H1 (cell line): Measurements from ENCODE around the gene CDK2. TPM values are rescaled to one million over a fixed set of nuclear protein-coding genes. Genes with fewer than 3 reads are reported as not detected.

Experiments
- CTCF ChIA-PET: fragments of 300-600 bp; sonication (Branson Sonifier 250); formaldehyde crosslinking; loops from one replicate; lab custom pipeline; 2021; ENCODE audit not compliant: partially characterized antibody; lab: Charles Lee
- POLR2A ChIA-PET: fragments of 300-600 bp; sonication (Branson Sonifier 250); formaldehyde crosslinking; loops from one replicate; lab custom pipeline; 2021; ENCODE audit warnings: inconsistent platforms; ENCODE audit not compliant: partially characterized antibody; lab: Charles Lee
- DNase-seq, 2 experiments: peaks; one replicate each; pipeline versions ENCODE4 v3.0.0 to v3.0.0-alpha.2; 2010 to 2022; ENCODE audit warnings: low spot score in 2 of 2, low read depth in 1 of 2, mixed read lengths in 1 of 2
- FAIRE-seq: peaks from 2 replicates; lab custom pipeline; 2011; peaks lifted over from hg19 to GRCh38; lab: Jason Lieb, UNC
- H2AFZ ChIP-seq: 2 replicates; pipeline ENCODE4 v1.8.1; 2012; ENCODE audit warnings: low read length, inconsistent platforms
- H2AK5ac ChIP-seq: 2 replicates; pipeline ENCODE4 v1.6.1; 2013; ENCODE audit warnings: low read depth, low read length
- H2BK120ac ChIP-seq: replicated peaks from 2 replicates; pipeline ENCODE3; 2013; ENCODE audit warnings: low read depth, low read length, inconsistent platforms
- H2BK12ac ChIP-seq: 2 replicates; pipeline ENCODE4 v1.6.1; 2013; ENCODE audit warnings: low read depth, low read length
- H2BK15ac ChIP-seq: 2 replicates; pipeline ENCODE4 v1.6.1; 2013; ENCODE audit warnings: low read length
- H2BK20ac ChIP-seq: 2 replicates; pipeline ENCODE4 v1.6.1; 2013; ENCODE audit warnings: low read length
- H2BK5ac ChIP-seq: 2 replicates; pipeline ENCODE4 v1.6.1; 2013; ENCODE audit warnings: low read depth, low read length
- H3K14ac ChIP-seq: 2 replicates; pipeline ENCODE4 v1.6.1; 2013; ENCODE audit warnings: inconsistent platforms; ENCODE audit not compliant: insufficient read length
- H3K18ac ChIP-seq: 2 replicates; pipeline ENCODE4 v1.6.1; 2013; ENCODE audit warnings: low read length; ENCODE audit errors: extremely low read depth
- H3K23ac ChIP-seq: 2 replicates; pipeline ENCODE4 v1.6.1; 2013; ENCODE audit warnings: inconsistent platforms; ENCODE audit not compliant: insufficient read length
- H3K23me2 ChIP-seq: 2 replicates; pipeline ENCODE4 v1.6.1; 2013; ENCODE audit warnings: low read depth, low read length
- H3K27ac ChIP-seq: 2 replicates; pipeline ENCODE4 v1.6.1; 2011; ENCODE audit warnings: low read depth, low read length, inconsistent platforms
- H3K27me3 ChIP-seq, 4 experiments: replicated peaks in 1 of 4; 1 replicate in 1 of 4; 2 replicates in 3 of 4; pipeline versions ENCODE4 v1.6.1 to v1.8.1; 2011 to 2013; ENCODE audit warnings: low read length in 3 of 4, mild to moderate bottlenecking in 3 of 4, inconsistent platforms in 2 of 4, mixed read lengths in 2 of 4, moderate library complexity in 1 of 4; ENCODE audit not compliant: control insufficient read depth in 3 of 4, insufficient read depth in 3 of 4; ENCODE audit errors: extremely low read depth in 1 of 4
- H3K36me3 ChIP-seq, 4 experiments: 2 replicates each; pipeline versions ENCODE4 v1.6.1 to v1.8.1; 2011 to 2013; ENCODE audit warnings: mild to moderate bottlenecking in 4 of 4, low read length in 3 of 4, moderate library complexity in 2 of 4, control low read depth in 1 of 4, inconsistent platforms in 1 of 4; ENCODE audit not compliant: insufficient read depth in 4 of 4, control insufficient read depth in 2 of 4
- H3K4ac ChIP-seq: replicated peaks from 2 replicates; pipeline ENCODE3; 2013; ENCODE audit warnings: low read length, low read depth, mixed read lengths, inconsistent platforms; ENCODE audit not compliant: insufficient read length
- H3K4me1 ChIP-seq, 4 experiments: replicated peaks in 1 of 4; 1 replicate in 1 of 4; 2 replicates in 3 of 4; pipeline versions ENCODE4 v1.6.1 to v1.8.1; 2011 to 2013; ENCODE audit warnings: low read length in 3 of 4, inconsistent platforms in 2 of 4, mixed read lengths in 1 of 4; ENCODE audit not compliant: insufficient read depth in 4 of 4, control insufficient read depth in 3 of 4
- H3K4me2 ChIP-seq, 2 experiments: 2 replicates each; pipeline versions ENCODE4 v1.6.1 to v1.8.1; 2011 to 2013; ENCODE audit warnings: low read depth in 2 of 2, low read length in 2 of 2, control low read depth in 1 of 2, inconsistent platforms in 1 of 2, mild to moderate bottlenecking in 1 of 2; ENCODE audit not compliant: insufficient read depth in 1 of 2
- H3K4me3 ChIP-seq, 4 experiments: fragments of 200-600, 300-600 bp in 1 of 4; sonication (generic), shearing (Covaris generic), sonication (Bioruptor Twin) in 1 of 4; 2 replicates each; pipeline versions ENCODE4 v1.5.1 to v1.8.1; 2011 to 2016; ENCODE audit warnings: low read length in 4 of 4, low read depth in 3 of 4, control low read depth in 2 of 4, inconsistent platforms in 2 of 4, mild to moderate bottlenecking in 2 of 4, mixed read lengths in 1 of 4, moderate library complexity in 1 of 4; ENCODE audit not compliant: insufficient read depth in 2 of 4; ENCODE audit errors: extremely low read depth in 1 of 4
- H3K56ac ChIP-seq: replicated peaks from 2 replicates; pipeline ENCODE3; 2013; ENCODE audit warnings: low read depth, mild to moderate bottlenecking, mixed read lengths, low read length, inconsistent platforms; ENCODE audit not compliant: insufficient read length
- H3K79me1 ChIP-seq: 2 replicates; pipeline ENCODE4 v1.6.1; 2013; ENCODE audit warnings: low read depth, low read length, control low read depth
- H3K79me2 ChIP-seq, 2 experiments: 2 replicates each; pipeline versions ENCODE4 v1.6.1 to v1.8.1; 2012 to 2013; ENCODE audit warnings: low read length in 2 of 2, mild to moderate bottlenecking in 2 of 2, inconsistent platforms in 1 of 2; ENCODE audit not compliant: insufficient read depth in 2 of 2, control insufficient read depth in 1 of 2
- H3K9ac ChIP-seq, 4 experiments: replicated peaks in 1 of 4; 1 replicate in 1 of 4; 2 replicates in 3 of 4; pipeline versions ENCODE4 v1.6.1 to v1.8.1; 2011 to 2013; ENCODE audit warnings: low read depth in 3 of 4, low read length in 3 of 4, control low read depth in 2 of 4, mild to moderate bottlenecking in 2 of 4, moderate library complexity in 2 of 4, inconsistent platforms in 1 of 4; ENCODE audit errors: extremely low read depth in 1 of 4
- H3K9me3 ChIP-seq, 2 experiments: 2 replicates each; pipeline versions ENCODE4 v1.6.1 to v1.8.1; 2012 to 2013; ENCODE audit warnings: mild to moderate bottlenecking in 2 of 2, moderate library complexity in 2 of 2, control low read depth in 1 of 2, inconsistent platforms in 1 of 2, low read depth in 1 of 2, low read length in 1 of 2, mixed read lengths in 1 of 2; ENCODE audit not compliant: insufficient read depth in 2 of 2
- H4K20me1 ChIP-seq, 2 experiments: replicated peaks in 1 of 2; 2 replicates each; pipeline versions ENCODE3 to v1.8.1; 2011 to 2013; ENCODE audit warnings: inconsistent platforms in 2 of 2, low read length in 2 of 2, mild to moderate bottlenecking in 1 of 2; ENCODE audit not compliant: insufficient read depth in 2 of 2, control insufficient read depth in 1 of 2
- H4K5ac ChIP-seq: 2 replicates; pipeline ENCODE4 v1.6.1; 2013; ENCODE audit warnings: low read length, low read depth, mixed read lengths, inconsistent platforms; ENCODE audit not compliant: insufficient read length
- H4K8ac ChIP-seq: 2 replicates; pipeline ENCODE4 v1.8.0; 2013; ENCODE audit warnings: mild to moderate bottlenecking, moderate library complexity, low read length, inconsistent platforms; ENCODE audit not compliant: insufficient read depth; ENCODE audit errors: extremely low read depth
- H4K91ac ChIP-seq: replicated peaks from 2 replicates; pipeline ENCODE3; 2013; ENCODE audit warnings: low read length, mixed read lengths, inconsistent platforms; ENCODE audit not compliant: insufficient read length
- BRCA1 ChIP-seq: IDR thresholded peaks from 2 replicates; pipeline ENCODE4 v1.6.1; 2012; ENCODE audit warnings: low read depth, low read length, improper control_type of control experiment
- CHD1 ChIP-seq: IDR thresholded peaks from 2 replicates; pipeline ENCODE4 v1.6.1; 2012; ENCODE audit warnings: low read depth, low read length, improper control_type of control experiment
- GABPA ChIP-seq: IDR thresholded peaks from 2 replicates; pipeline ENCODE4 v1.6.1; 2011; ENCODE audit warnings: mild to moderate bottlenecking, low read length, moderate library complexity, borderline replicate concordance; ENCODE audit not compliant: insufficient read depth
- KDM1A ChIP-seq: fragments of 200-600, 300-600 bp; sonication (generic); IDR thresholded peaks from 2 replicates; pipeline ENCODE4 v1.7.1; 2016; ENCODE audit warnings: mild to moderate bottlenecking, low read length, borderline replicate concordance
- MAFK ChIP-seq: IDR thresholded peaks from 2 replicates; pipeline ENCODE4 v1.6.1; 2012; ENCODE audit warnings: low read depth, mild to moderate bottlenecking, improper control_type of control experiment, low read length
- RBBP5 ChIP-seq: IDR thresholded peaks from 2 replicates; pipeline ENCODE4 v1.7.1; 2012; ENCODE audit warnings: low read depth, mild to moderate bottlenecking, inconsistent platforms, low read length, moderate library complexity, borderline replicate concordance
- RNF2 ChIP-seq: fragments of 200-900, 300-1000 bp; sonication (generic); IDR thresholded peaks from 2 replicates; pipeline ENCODE4 v1.7.1; 2016; ENCODE audit warnings: borderline replicate concordance, low read depth, mild to moderate bottlenecking, antibody characterized with exemption, low read length; ENCODE audit not compliant: poor library complexity, severe bottlenecking; ENCODE audit errors: missing control alignments
- WGBS, 2 experiments: shearing (Covaris generic) in 1 of 2; methylation state at CpG; one replicate each; pipeline versions ENCODE4 v1.1.6 to v1.1.7; 2013 to 2015; ENCODE audit warnings: low lambda C conversion rate in 2 of 2, mixed read lengths in 2 of 2, inconsistent platforms in 1 of 2, low coverage in 1 of 2, missing lambda C conversion rate in 1 of 2; ENCODE audit not compliant: insufficient replicate concordance in 2 of 2, insufficient coverage in 1 of 2, insufficient read length in 1 of 2; ENCODE audit errors: extremely low coverage in 1 of 2, missing lambda C conversion rate in 1 of 2; 5-methylcytosine and 5-hydroxymethylcytosine counted together
- polyA plus RNA-seq, 7 experiments: library from polyadenylated mRNA; depleted of rRNA in 3 of 7; stranded (reverse) in 5 of 7; unstranded in 2 of 7; fragments of >200 nt in 5 of 7; fragments of 200-250 nt in 2 of 7; gene quantifications; 1 replicate in 5 of 7; 2 replicates in 1 of 7; 4 replicates in 1 of 7; pipeline versions ENCODE4 v1.2.1 to v1.2.3, GENCODE V29; 2011 to 2013; ENCODE audit warnings: missing spikeins in 2 of 7, mixed read lengths in 2 of 7
- total RNA-seq: library from RNA; stranded (reverse); fragmentation: NEBNext Ultra II Directional; extraction: Animal tissue kit (Norgen Biotek cat#: 25700); gene quantifications from 2 replicates; pipeline ENCODE4 v1.2.1, GENCODE V29; 2021

CDK2 gene
- total and polyA plus RNA-seq, 2 of the 8 experiments (the other 6 are each of a cell fraction or from before 2014, with no cell fraction given): 39.4 to 42.5 TPM

GRCh38 chr12:55995366-55995765 is 28.7 kb downstream of the CDK2 start:
- H3K56ac ChIP-seq: no peak overlapping the region

More at GRCh38 chr12:55995366-55995765, 28.7 kb downstream of the CDK2 start:
- CTCF ChIA-PET: interaction anchor here (0.6 to 13.5 kb wide), 35 partner anchors 9 to 1611 kb away, joined by 3 to 256 read pairs (median 5); partner anchors contain the start of genes IKZF4, RAB5B and ZC3H10
- Histone ChIP-seq H3K18ac (no peak overlapping the region), H2BK15ac (no peak overlapping the region), H4K5ac (no peak overlapping the region), H2AK5ac (no peak overlapping the region), H2BK20ac (no peak overlapping the region), H2BK12ac (no peak overlapping the region), H2BK120ac (no peak overlapping the region), H3K4me1 (peaks cover 0 to 4% (median 0%) of the 10 kb centered on the region in 4 experiments; a peak in 2 of 7 replicates), H3K4ac (no peak overlapping the region), H4K91ac (no peak overlapping the region), H3K79me1 (no peaks in the 10 kb centered on the region; the same call in 1 of the 2 replicates), H3K14ac (no peak overlapping the region), H4K20me1 (peaks cover 0 to 3% of the 10 kb centered on the region in 2 experiments), H3K9me3 (no peaks in the 10 kb centered on the region), H2BK5ac (no peak overlapping the region), H3K23me2 (peaks cover 8% of the 10 kb centered on the region), H4K8ac (no peak overlapping the region), H3K23ac (no peak overlapping the region), H3K4me2 (no peak overlapping the region), H3K27ac (no peak overlapping the region), H3K36me3 (peaks cover 12 to 53% (median 33%) of the 10 kb centered on the region in 4 experiments), H3K27me3 (no peaks in the 10 kb centered on the region), H3K9ac (no peak overlapping the region; a peak in 1 of 7 replicates), H3K79me2 (no peaks in the 10 kb centered on the region), H2AFZ (no peak overlapping the region), H3K4me3 (no peak overlapping the region)
- POLR2A ChIA-PET: interaction anchor here (0.6 to 5.4 kb wide), 13 partner anchors 11 to 263 kb away, joined by 3 to 55 read pairs (median 5); partner anchors contain the start of genes ANKRD52, DGKA and RAB5B
- DNase-seq (no peak), FAIRE-seq (no peak)
- WGBS, 2 experiments: 93% methylated on average over 8 of the region's 8 CpGs; no CpG with 5 or more reads in 1 of the 2 experiments
- no peak for TF ChIP-seq RNF2
- TF ChIP-seq MAFK: no peak
- TF ChIP-seq CHD1: no peak
- no peak for TF ChIP-seq GABPA
- TF ChIP-seq KDM1A: no peak
- no peak for TF ChIP-seq BRCA1
- no peak for TF ChIP-seq RBBP5
